Astrocyte (in vitro differentiated cells and primary cell): Measurements from ENCODE around the gene B2M.

Experiments
- EZH2 ChIP-seq: IDR thresholded peaks from 2 replicates; pipeline ENCODE4 v1.6.1; 2012; ENCODE audit warnings: mild to moderate bottlenecking, low read length, inconsistent platforms; ENCODE audit not compliant: insufficient read depth
- TF ChIP-seq, protein P1 (sequence below): IDR thresholded peaks from 2 replicates; pipeline ENCODE4 v1.5.1; 2011; ENCODE audit warnings: low read depth, mild to moderate bottlenecking, inconsistent platforms, low read length, moderate library complexity; ENCODE audit not compliant: insufficient read depth

DNA sequence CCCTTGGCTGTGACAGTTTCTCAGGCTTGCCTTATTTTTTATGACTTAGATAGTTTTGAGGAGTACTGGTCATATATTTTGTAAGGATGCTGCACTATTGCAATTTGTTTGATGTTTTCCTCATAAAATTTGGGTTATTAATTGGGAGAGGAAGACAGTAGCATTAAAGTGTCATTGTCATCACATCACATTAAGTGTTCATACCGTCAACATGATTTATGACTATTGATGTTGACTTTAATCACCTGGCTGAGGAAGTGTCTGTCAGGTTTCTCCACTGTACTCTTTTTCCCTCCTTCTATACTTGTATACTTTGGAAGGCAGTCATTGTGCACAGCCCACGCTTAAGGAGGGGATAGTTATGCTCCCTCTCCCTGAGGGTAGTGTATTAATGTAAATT, 51.9 kb downstream of the B2M start:
- TF ChIP-seq, protein P1, sequence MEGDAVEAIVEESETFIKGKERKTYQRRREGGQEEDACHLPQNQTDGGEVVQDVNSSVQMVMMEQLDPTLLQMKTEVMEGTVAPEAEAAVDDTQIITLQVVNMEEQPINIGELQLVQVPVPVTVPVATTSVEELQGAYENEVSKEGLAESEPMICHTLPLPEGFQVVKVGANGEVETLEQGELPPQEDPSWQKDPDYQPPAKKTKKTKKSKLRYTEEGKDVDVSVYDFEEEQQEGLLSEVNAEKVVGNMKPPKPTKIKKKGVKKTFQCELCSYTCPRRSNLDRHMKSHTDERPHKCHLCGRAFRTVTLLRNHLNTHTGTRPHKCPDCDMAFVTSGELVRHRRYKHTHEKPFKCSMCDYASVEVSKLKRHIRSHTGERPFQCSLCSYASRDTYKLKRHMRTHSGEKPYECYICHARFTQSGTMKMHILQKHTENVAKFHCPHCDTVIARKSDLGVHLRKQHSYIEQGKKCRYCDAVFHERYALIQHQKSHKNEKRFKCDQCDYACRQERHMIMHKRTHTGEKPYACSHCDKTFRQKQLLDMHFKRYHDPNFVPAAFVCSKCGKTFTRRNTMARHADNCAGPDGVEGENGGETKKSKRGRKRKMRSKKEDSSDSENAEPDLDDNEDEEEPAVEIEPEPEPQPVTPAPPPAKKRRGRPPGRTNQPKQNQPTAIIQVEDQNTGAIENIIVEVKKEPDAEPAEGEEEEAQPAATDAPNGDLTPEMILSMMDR: no peak
- no peak for TF ChIP-seq EZH2
